MM.1S (cell line): Measurements from ENCODE around the gene GAL.

Experiments
- DNase-seq: peaks from one replicate; pipeline ENCODE4 v3.0.0-alpha.2; 2015
- H2AFZ ChIP-seq: fragments of 300-600 bp; sonication (generic); 2 replicates; pipeline ENCODE4 v1.6.0; 2016; ENCODE audit warnings: antibody characterized with exemption, low read length
- H3F3A ChIP-seq: fragments of 300-600 bp; sonication (generic); 2 replicates; pipeline ENCODE4 v1.6.1; 2016; ENCODE audit warnings: mild to moderate bottlenecking, antibody characterized with exemption, low read length, moderate library complexity, mixed read lengths; ENCODE audit not compliant: insufficient read depth
- H3K27ac ChIP-seq: fragments of 300-600 bp; sonication (generic); 2 replicates; pipeline ENCODE4 v1.5.1; 2016; ENCODE audit warnings: mild to moderate bottlenecking, low read length
- H3K27me3 ChIP-seq: fragments of 300-600 bp; sonication (generic); replicated peaks from 2 replicates; pipeline ENCODE4 v1.6.0; 2016; ENCODE audit warnings: low read length; ENCODE audit not compliant: insufficient read depth
- H3K36me3 ChIP-seq: fragments of 300-600 bp; sonication (generic); replicated peaks from 2 replicates; pipeline ENCODE4 v1.6.1; 2016; ENCODE audit warnings: mild to moderate bottlenecking, low read length, mixed read lengths; ENCODE audit not compliant: insufficient read depth
- H3K4me1 ChIP-seq: fragments of 300-600 bp; sonication (generic); 2 replicates; pipeline ENCODE4 v1.6.1; 2016; ENCODE audit warnings: low read length, mixed read lengths
- H3K4me2 ChIP-seq: fragments of 300-600 bp; sonication (generic); 2 replicates; pipeline ENCODE4 v1.6.0; 2016; ENCODE audit warnings: low read depth, low read length
- H3K4me3 ChIP-seq: fragments of 300-600 bp; sonication (generic); 2 replicates; pipeline ENCODE4 v1.5.1; 2016; ENCODE audit warnings: low read length, mixed read lengths
- H3K79me2 ChIP-seq: fragments of 300-600 bp; sonication (generic); 2 replicates; pipeline ENCODE4 v1.6.1; 2016; ENCODE audit warnings: mixed run types, low read length, mixed read lengths
- H3K9ac ChIP-seq: fragments of 300-600 bp; sonication (generic); 2 replicates; pipeline ENCODE4 v1.6.1; 2016; ENCODE audit warnings: low read length, mixed read lengths
- H3K9me2 ChIP-seq: fragments of 300-600 bp; sonication (generic); replicated peaks from 2 replicates; pipeline ENCODE4 v1.6.1; 2016; ENCODE audit warnings: mild to moderate bottlenecking, low read length, mixed read lengths; ENCODE audit not compliant: insufficient read depth
- H3K9me3 ChIP-seq: fragments of 300-600 bp; sonication (generic); replicated peaks from 2 replicates; pipeline ENCODE4 v1.6.1; 2016; ENCODE audit warnings: mild to moderate bottlenecking, low read length, mixed read lengths; ENCODE audit not compliant: insufficient read depth
- H4K20me1 ChIP-seq: fragments of 300-600 bp; sonication (generic); 2 replicates; pipeline ENCODE4 v1.6.1; 2016; ENCODE audit warnings: mild to moderate bottlenecking, low read length, moderate library complexity, mixed read lengths; ENCODE audit not compliant: insufficient read depth
- EZH2 ChIP-seq: fragments of 300-600 bp; sonication (generic); optimal IDR thresholded peaks from 2 replicates; pipeline ENCODE3; 2017; ENCODE audit warnings: low read depth, mild to moderate bottlenecking, antibody characterized with exemption, low read length, mixed read lengths
- EZH2phosphoT487 ChIP-seq: fragments of 300-600 bp; sonication (generic); IDR thresholded peaks from 2 replicates; pipeline ENCODE4 v1.6.1; 2018; ENCODE audit warnings: antibody characterized with exemption, low read length
- TF ChIP-seq, protein P1 (sequence below): fragments of 300-600 bp; sonication (generic); IDR thresholded peaks from 2 replicates; pipeline ENCODE4 v1.5.1; 2016; ENCODE audit warnings: antibody characterized with exemption, low read length, mixed read lengths

GAL gene

GRCh38 chr11:68673306-68673945, 10.9 kb upstream of the GAL start:
- Histone ChIP-seq H3K9ac (no peak overlapping the region), H3K27me3 (peaks cover 32% of the 10 kb centered on the region), H2AFZ (no peak overlapping the region), H4K20me1 (no peaks in the 10 kb centered on the region), H3F3A (no peaks in the 10 kb centered on the region), H3K4me1 (peaks cover 10% of the 10 kb centered on the region), H3K9me2 (no peaks in the 10 kb centered on the region), H3K36me3 (no peaks in the 10 kb centered on the region), H3K4me3 (no peak overlapping the region), H3K9me3 (no peaks in the 10 kb centered on the region), H3K79me2 (no peaks in the 10 kb centered on the region), H3K4me2 (no peak overlapping the region), H3K27ac (no peak overlapping the region)
- no peak for TF ChIP-seq EZH2
- no peak for TF ChIP-seq EZH2phosphoT487
- TF ChIP-seq, protein P1, sequence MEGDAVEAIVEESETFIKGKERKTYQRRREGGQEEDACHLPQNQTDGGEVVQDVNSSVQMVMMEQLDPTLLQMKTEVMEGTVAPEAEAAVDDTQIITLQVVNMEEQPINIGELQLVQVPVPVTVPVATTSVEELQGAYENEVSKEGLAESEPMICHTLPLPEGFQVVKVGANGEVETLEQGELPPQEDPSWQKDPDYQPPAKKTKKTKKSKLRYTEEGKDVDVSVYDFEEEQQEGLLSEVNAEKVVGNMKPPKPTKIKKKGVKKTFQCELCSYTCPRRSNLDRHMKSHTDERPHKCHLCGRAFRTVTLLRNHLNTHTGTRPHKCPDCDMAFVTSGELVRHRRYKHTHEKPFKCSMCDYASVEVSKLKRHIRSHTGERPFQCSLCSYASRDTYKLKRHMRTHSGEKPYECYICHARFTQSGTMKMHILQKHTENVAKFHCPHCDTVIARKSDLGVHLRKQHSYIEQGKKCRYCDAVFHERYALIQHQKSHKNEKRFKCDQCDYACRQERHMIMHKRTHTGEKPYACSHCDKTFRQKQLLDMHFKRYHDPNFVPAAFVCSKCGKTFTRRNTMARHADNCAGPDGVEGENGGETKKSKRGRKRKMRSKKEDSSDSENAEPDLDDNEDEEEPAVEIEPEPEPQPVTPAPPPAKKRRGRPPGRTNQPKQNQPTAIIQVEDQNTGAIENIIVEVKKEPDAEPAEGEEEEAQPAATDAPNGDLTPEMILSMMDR: no peak
- no peak for DNase-seq

DNA sequence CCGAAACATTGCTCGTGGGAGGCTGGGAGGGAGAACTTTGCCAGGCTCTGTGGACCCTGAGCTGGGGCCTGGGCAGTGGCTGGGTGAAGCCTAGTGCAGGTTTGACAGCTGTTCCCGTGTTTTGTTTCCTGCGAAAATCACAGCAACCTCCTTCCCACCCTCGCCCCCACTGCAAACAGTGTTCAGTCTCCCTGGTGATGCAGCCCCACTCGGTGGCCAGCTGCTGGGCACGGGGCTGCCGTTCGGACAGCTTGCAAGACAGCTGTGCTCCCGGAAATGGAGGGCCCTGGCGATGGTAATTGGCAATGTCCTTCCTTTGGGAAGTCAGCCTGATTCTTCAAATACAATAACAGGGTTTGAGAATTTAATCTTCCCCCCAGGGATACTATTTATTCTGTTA, 10.4 kb upstream of the GAL start:
- TF ChIP-seq EZH2 (no peak), EZH2phosphoT487 (no peak)
- TF ChIP-seq, protein P1: no peak
- Histone ChIP-seq H4K20me1 (no peaks in the 10 kb centered on the region), H3K4me2 (no peak overlapping the region), H3K27me3 (peaks cover 37% of the 10 kb centered on the region), H3K9me3 (no peaks in the 10 kb centered on the region), H3F3A (no peaks in the 10 kb centered on the region), H3K27ac (no peak overlapping the region), H3K9ac (no peak overlapping the region), H3K9me2 (no peaks in the 10 kb centered on the region), H3K4me1 (peaks cover 10% of the 10 kb centered on the region), H2AFZ (no peak overlapping the region), H3K36me3 (no peaks in the 10 kb centered on the region), H3K79me2 (no peaks in the 10 kb centered on the region), H3K4me3 (no peak overlapping the region)
- no peak for DNase-seq

GRCh38 chr11:68674461-68674860, 9.9 kb upstream of the GAL start:
- Histone ChIP-seq H3K9me2 (no peaks in the 10 kb centered on the region), H3K36me3 (no peaks in the 10 kb centered on the region), H4K20me1 (no peaks in the 10 kb centered on the region), H3K4me1 (peaks cover 9% of the 10 kb centered on the region), H3F3A (no peaks in the 10 kb centered on the region), H3K9ac (no peak overlapping the region), H3K79me2 (no peaks in the 10 kb centered on the region), H3K27ac (no peak overlapping the region), H3K4me3 (no peak overlapping the region), H2AFZ (no peak overlapping the region), H3K27me3 (peaks cover 38% of the 10 kb centered on the region), H3K4me2 (no peak overlapping the region), H3K9me3 (no peaks in the 10 kb centered on the region)
- no peak for DNase-seq
- TF ChIP-seq EZH2: no peak
- TF ChIP-seq EZH2phosphoT487: no peak
- TF ChIP-seq, protein P1: no peak
